Activated CD8-positive, alpha-beta T cell treated with anti-CD3 and anti-CD28 coated beads for 36 hours (primary cell): ENCODE results near the gene ADNP. TPM values are rescaled to one million over a fixed set of nuclear protein-coding genes. Genes with fewer than 3 reads are reported as not detected.

ENCODE experiments used
- ATAC-seq: fragments of 200-7000 bp; cut with Tn5 transposase; one replicate; pipeline ENCODE4 v1.10.0; 2021; ENCODE audit warnings: mild to moderate bottlenecking, moderate library complexity
- CTCF ChIA-PET: fragments of 350-600 bp; sonication (Branson Sonifier 250); formaldehyde crosslinking; loops from one replicate; lab custom pipeline; 2021; ENCODE audit warnings: antibody characterized with exemption; lab: Charles Lee
- POLR2A ChIA-PET: fragments of 350-600 bp; sonication (Branson Sonifier 250); formaldehyde crosslinking; loops from one replicate; lab custom pipeline; 2021; ENCODE audit warnings: antibody characterized with exemption; lab: Charles Lee
- DNase-seq: peaks from one replicate; pipeline ENCODE4 v3.0.0-alpha.2; 2020
- H3K27ac Mint-ChIP-seq: one replicate; pipeline ENCODE4 v1.8.0; 2021; ENCODE audit warnings: mild to moderate bottlenecking, mixed read lengths
- H3K27me3 Mint-ChIP-seq: one replicate; pipeline ENCODE4 v1.8.0; 2021; ENCODE audit warnings: mixed read lengths
- H3K36me3 Mint-ChIP-seq: one replicate; pipeline ENCODE4 v1.8.0; 2021; ENCODE audit warnings: low read depth, mixed read lengths
- H3K4me1 Mint-ChIP-seq: one replicate; pipeline ENCODE4 v1.8.0; 2021; ENCODE audit warnings: low read depth, mixed read lengths
- H3K4me3 Mint-ChIP-seq: one replicate; pipeline ENCODE4 v1.8.0; 2021; ENCODE audit warnings: mild to moderate bottlenecking, moderate library complexity, mixed read lengths
- H3K9me3 Mint-ChIP-seq: one replicate; pipeline ENCODE4 v1.8.0; 2021; ENCODE audit warnings: mixed read lengths
- CTCF ChIP-seq: fragments of 200-600 bp; IDR thresholded peaks from one replicate; pipeline ENCODE4 v1.8.0; 2022; ENCODE audit warnings: antibody characterized with exemption, mild to moderate bottlenecking
- intact Hi-C: fragments of 100-400 bp; cut with micrococcal nuclease; formaldehyde crosslinking; loops from one replicate; pipeline ENCODE4 v1.10.0; 2022
- total RNA-seq, 2 experiments: library from RNA; stranded (reverse); gene quantifications; one replicate each; pipeline ENCODE4 v1.2.3, GENCODE V29; 2021

Gene ADNP
- total RNA-seq, 2 experiments from 2014 or later: 58.9 to 60.0 TPM

GRCh38 chr20:50932691-50933280 lies 1.5 kb upstream of the ADNP start:
- POLR2A ChIA-PET: interaction anchor here (0.7 to 6.2 kb wide), 9 partner anchors 12 to 209 kb away, joined by 3 to 85 read pairs (median 7); partner anchors contain the start of genes BCAS4, DPM1 and MOCS3
- intact Hi-C loops: no loop called here
- H3K9me3 Mint-ChIP-seq: no peaks in the 10 kb centered on the region

GRCh38 chr20:50932016-50932485 lies 814 bp upstream of the ADNP start:
- TF ChIP-seq CTCF: no peak
- POLR2A ChIA-PET: interaction anchor here (0.7 to 6.2 kb wide), 13 partner anchors 12 to 208 kb away, joined by 3 to 85 read pairs (median 7); partner anchors contain the start of genes BCAS4, DPM1 and MOCS3
- Mint-ChIP-seq H3K4me1 (peaks cover 30% of the 10 kb centered on the region), H3K36me3 (peaks cover 57% of the 10 kb centered on the region), H3K4me3 (peak overlapping the region; percentile 78), H3K27me3 (no peaks in the 10 kb centered on the region), H3K9me3 (no peaks in the 10 kb centered on the region), H3K27ac (peak overlapping the region; percentile 95)
- CTCF ChIA-PET: interaction anchor here (1.4 to 17.7 kb wide), 8 partner anchors 8 to 139 kb away, joined by 4 to 253 read pairs (median 13); partner anchors contain the start of genes BCAS4, DPM1 and MOCS3
- intact Hi-C loops: no loop called here
- ATAC-seq (no peak), DNase-seq (no peak)

More at GRCh38 chr20:50932691-50933280, 1.5 kb upstream of the ADNP start:
- Mint-ChIP-seq H3K4me3 (peak overlapping the region; percentile 78), H3K27me3 (no peaks in the 10 kb centered on the region), H3K4me1 (peaks cover 23% of the 10 kb centered on the region), H3K27ac (peak overlapping the region; percentile 95), H3K36me3 (peaks cover 50% of the 10 kb centered on the region)
- DNase-seq: no peak
- TF ChIP-seq CTCF: no peak
- no peak for ATAC-seq
- CTCF ChIA-PET: interaction anchor here (1.7 to 17.7 kb wide), 3 partner anchors 7 to 139 kb away, joined by 5 to 253 read pairs (median 10); partner anchors contain the start of gene BCAS4

GRCh38 chr20:50930976-50931305 lies 296 bp downstream of the ADNP start:
- ChIA-PET CTCF (interaction anchor here (1.2 to 17.7 kb wide), 8 partner anchors 9 to 137 kb away, joined by 4 to 253 read pairs (median 10); partner anchors contain the start of genes BCAS4, DPM1 and MOCS3), POLR2A (interaction anchor here (0.6 to 6.2 kb wide), 17 partner anchors 9 to 960 kb away, joined by 3 to 85 read pairs (median 5); partner anchors contain the start of genes BCAS4, DPM1 and MOCS3)
- peak overlapping the region; percentile 78 for H3K4me3 Mint-ChIP-seq
- no peaks in the 10 kb centered on the region for H3K27me3 Mint-ChIP-seq
- no peaks in the 10 kb centered on the region for H3K9me3 Mint-ChIP-seq
- peak overlapping the region; percentile 95 for H3K27ac Mint-ChIP-seq
- H3K36me3 Mint-ChIP-seq: peaks cover 57% of the 10 kb centered on the region
- peaks cover 35% of the 10 kb centered on the region for H3K4me1 Mint-ChIP-seq
- no peak for TF ChIP-seq CTCF
- DNase-seq: no peak
- intact Hi-C loops: no loop called here
- peak; percentile 40 for ATAC-seq

GRCh38 chr20:50930139-50930975 lies 880 bp downstream of the ADNP start:
- ChIA-PET CTCF (interaction anchor here (1.2 to 17.7 kb wide), 25 partner anchors 8 to 205 kb away, joined by 3 to 253 read pairs (median 6); partner anchors contain the start of genes BCAS4, DPM1 and MOCS3), POLR2A (interaction anchor here (0.6 to 6.2 kb wide), 22 partner anchors 8 to 960 kb away, joined by 3 to 85 read pairs (median 4); partner anchors contain the start of genes BCAS4, DPM1 and MOCS3)
- H3K27me3 Mint-ChIP-seq: no peaks in the 10 kb centered on the region
- intact Hi-C loops: no loop called here
- DNase-seq: peak; percentile 32
- no peak for TF ChIP-seq CTCF
- H3K27ac Mint-ChIP-seq: peak overlapping the region; percentile 92
- peak; percentile 1 for ATAC-seq
- H3K9me3 Mint-ChIP-seq: no peaks in the 10 kb centered on the region
- H3K4me1 Mint-ChIP-seq: peaks cover 41% of the 10 kb centered on the region
- peaks cover 62% of the 10 kb centered on the region for H3K36me3 Mint-ChIP-seq
- peak overlapping the region; percentile 82 for H3K4me3 Mint-ChIP-seq
